HG03439 (cell line): ENCODE results near the gene PPP1R3G.
A peak's percentile ranks its signal among the peaks of the same experiment; 100 is the strongest.

Experiments
- ATAC-seq: cut with Tn5 transposase; IDR thresholded peaks from one replicate; pipeline ENCODE4 v1.9.1; 2021; ENCODE audit warnings: mild to moderate bottlenecking, moderate library complexity; ENCODE audit not compliant: unreplicated experiment

PPP1R3G gene

DNA sequence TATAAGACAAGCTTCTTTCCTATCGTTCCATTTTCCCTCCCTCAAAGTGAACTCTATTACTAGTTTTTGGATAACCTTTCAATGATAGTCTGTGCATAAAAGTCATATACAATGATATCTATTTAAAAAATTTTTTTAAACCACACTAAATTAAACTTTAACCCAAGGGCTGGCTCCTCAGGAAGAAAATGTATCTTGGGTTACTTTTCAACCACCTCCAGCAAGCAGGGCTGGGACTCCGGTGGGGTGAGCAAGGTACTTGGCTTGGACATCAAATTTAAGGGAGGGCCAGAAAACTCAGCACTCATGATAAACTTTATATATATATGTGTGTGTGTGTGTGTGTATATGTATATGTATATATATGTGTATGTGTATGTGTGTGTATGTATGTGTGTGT is 13.9 kb upstream of the PPP1R3G start:
- no peak for ATAC-seq

DNA sequence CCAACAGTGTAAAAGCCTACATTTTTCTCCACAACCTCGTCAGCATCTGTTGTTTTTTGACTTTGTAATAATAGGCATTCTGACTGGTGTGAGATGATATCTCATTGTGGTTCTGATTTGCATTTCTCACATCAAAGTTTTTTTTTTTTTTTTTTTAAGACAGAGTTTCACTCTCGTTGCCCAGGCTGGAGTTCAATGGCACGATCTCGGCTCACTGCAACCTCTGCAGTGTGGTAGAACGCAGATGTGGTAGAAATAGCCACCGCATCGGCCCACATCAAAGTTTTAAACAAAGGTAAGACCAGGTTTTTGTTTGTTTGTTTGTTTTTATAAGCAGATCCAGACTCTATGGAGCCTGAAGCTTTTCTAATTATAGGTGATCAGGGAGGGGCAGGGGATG is 12.7 kb upstream of the PPP1R3G start:
- ATAC-seq: no peak

DNA sequence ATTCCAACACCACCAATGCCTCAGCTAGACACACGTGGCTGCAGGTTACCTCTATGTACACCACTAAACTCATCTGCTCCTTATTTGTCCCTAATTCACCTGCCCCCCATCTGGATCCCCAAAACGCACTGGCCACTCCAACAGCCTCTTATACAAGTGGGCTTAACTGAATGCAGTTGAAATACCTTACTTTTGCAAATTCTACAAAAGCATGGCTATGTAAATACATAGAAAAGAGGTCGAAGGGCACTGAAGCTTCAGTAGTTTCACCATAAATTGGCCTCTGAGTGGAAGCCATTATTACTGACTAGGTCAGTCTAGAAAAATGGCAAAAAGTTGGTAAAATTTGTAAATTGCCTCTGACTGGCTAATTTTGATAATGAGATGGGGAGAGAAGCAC is 11.1 kb upstream of the PPP1R3G start:
- no peak for ATAC-seq

DNA sequence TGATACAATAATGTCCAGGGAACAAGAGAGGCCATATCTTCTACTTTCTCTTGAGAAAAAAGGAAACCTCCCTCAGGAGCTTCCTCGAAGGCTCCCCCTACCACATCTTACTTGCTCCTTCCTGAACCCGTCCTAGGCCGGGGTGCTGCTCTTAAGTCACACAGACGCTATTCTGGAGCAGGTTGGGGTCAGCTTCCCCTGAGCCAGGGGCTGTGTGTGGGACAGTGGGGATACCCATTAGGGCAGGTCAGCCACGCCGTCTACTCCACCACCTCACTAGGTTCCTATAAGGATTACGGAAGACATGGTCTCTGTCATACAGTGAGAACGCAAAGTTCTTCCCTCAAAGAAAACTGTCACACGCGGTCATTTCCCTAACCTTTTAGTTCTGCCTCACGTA is 8.2 kb upstream of the PPP1R3G start:
- no peak for ATAC-seq

DNA sequence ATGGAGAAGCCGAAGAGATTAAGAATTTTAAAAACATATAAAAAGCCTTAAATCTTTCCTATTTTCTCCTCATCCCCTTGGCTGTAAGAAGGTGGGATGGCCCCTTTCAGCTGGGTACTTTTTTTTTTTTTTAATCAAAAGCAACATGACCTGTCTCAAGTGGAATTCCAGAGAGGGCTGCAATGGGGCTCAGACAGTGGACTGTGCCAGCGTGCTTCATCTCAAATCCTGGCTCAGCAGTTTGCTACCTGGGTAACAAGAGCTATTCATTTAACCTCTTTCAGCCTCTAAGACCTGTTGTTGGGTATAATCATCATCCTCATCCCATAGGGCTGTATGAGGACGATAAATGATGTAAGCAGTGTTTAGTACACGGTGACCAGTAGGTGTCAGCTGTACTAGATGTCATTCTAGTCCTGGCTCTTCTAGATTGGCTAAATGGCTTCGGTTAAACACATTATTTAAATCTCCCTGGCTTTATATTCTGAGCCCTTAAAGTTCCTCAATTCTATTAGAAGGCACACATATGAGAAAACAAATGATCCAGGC is 6.9 kb upstream of the PPP1R3G start:
- ATAC-seq: peak; percentile 69

DNA sequence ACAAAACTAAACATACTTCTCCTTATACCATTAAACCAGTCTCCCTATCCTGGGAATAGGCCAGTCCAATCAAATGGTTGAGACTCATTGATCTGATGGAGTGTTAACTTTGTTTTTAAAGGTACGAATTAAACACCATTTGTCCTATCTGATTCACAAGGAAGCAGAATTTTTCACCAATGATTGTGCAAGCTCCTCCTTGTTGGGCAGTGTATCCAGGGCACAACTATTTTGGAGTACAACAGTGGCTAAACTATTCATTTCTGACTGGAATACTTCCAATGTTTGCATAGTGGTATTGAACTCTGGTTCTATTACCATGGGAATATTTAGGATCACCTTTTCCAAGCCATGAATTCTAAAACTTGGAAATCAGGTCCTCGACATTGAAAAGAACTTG is 5.4 kb upstream of the PPP1R3G start:
- no peak for ATAC-seq

DNA sequence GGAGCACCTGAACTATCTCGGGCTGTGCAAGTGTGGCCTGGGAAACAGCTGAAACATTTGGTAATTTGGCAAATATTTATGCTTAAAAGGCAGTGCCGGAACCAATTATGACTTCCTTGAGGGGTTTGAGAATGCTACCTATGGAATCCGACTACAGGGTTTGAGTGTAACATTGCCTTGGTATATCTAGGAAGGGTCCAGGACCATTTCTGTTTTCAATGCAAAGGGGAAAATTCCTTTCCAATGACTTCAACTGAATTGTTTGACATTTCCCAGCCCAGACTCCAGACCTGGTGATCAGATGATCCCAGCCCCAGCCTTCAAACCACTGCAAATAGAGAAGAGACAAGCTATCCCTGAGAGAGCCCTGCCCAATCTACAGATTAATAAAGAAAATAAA is 4.6 kb upstream of the PPP1R3G start:
- no peak for ATAC-seq

DNA sequence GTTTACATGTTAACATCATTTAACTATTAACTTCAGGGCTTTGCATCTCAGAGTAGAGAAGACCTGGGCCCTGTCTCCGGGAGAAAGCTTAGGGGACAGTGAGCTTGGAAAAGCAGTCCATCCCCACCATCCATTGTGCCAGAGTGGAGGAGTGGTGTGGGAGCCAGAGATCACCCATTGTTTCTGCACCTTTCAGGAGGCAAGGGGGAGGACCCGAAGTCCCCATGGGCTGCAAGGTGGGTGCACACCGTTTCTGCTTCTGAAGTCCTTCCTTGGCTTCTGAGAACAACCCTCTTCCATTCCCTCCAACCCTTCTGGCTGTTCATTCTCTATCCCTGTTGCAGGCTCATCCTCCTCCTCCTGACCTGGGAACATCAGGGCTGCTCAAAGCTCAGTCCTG is 4.0 kb upstream of the PPP1R3G start:
- ATAC-seq: no peak

DNA sequence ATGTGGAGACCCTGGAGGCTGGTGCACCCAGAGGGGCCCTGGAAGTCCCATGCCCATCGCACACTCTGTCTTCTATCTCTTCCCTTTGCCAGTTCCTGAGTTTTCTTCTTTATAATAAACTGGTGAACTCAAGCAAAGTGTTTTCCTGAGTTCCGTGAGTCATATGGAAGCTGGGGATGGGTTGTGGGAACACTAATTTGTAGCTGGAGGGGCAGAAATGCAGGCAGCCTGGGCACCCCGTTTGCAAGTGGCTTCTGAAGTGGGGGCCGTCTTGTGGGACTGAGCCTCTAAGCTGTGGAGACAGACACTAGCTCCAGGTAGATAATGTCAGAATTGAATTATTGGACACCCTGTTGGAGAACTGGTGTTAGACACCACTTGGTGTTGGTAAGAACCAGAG is 3.2 kb upstream of the PPP1R3G start:
- no peak for ATAC-seq

DNA sequence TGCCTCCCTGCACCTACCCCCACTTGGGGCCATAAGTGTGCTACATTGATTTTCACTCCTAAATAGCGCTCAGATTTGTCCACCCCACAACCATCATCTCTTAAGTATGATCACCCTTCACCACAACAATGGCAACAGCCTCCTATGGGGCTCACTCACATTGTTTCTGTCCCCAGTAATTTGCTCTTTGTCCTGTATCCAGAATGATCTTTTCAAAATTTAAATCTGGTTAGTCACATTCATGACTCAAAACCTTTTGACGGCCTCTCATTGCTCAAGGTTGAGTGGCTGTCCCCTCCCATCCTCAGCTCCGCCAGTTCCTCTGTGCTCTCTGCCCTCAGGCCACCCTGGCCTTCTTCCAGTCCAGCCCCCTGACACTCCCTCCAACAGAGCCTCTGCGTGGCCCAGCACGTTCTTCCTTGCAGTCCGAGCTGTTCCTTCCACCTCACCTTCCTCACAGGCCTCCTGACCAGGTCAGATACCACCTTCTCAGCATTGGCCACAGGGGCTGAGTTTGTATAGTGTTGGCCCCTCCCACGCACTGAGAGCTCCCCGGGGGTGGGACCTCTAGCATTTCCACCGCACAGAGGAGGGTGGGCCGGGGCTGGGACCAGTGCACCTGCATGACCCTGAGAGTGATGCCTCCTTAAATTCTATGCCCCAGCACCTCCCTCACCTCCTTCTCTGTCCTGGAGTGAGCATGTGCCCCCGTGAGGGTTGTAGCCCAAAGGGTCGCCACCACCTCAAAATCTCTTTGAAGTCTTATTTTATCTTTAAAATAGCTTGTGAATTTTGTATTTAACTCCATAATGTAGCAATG is 2.4 kb upstream of the PPP1R3G start:
- ATAC-seq: no peak

DNA sequence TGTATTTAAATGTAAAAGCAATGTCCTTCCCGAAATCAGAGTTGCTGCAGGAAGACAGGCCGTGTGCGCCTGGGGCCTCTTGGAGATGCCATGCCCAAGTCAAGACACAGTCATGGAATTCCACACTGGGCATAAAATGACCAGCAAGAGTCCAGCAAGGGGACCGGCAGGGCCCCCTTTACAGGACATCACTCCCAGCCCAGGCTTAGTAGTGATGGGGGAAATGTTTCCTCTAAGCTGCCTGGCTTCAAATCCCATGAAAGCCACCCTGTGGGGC is 1.9 kb upstream of the PPP1R3G start:
- ATAC-seq: no peak

DNA sequence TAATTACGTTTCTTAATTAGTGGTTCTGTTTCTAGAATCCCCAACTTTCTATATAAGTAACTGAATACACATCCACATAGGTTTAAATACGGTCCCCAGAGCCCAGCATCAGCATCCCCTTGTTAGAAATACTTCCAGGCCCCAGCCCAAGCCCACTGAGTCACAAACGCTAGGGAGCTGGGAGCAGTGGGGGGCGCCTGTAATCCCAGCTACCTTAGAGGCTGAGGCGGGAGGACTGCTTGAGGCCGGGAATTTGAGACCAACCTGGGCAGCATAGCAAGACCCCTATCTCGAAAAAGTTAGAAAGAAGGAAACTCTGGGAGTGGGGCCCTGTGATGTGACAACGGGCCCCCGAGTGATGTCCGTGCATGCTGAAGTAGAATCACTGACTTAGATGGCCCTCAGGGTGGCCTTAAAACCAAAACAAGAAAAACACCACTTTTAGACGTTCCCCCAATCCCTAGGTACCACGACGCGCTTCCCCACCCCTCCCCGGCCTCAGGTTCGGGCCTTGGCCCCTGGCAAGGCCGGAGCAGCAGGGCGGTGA is 1.3 kb upstream of the PPP1R3G start:
- ATAC-seq: no peak

DNA sequence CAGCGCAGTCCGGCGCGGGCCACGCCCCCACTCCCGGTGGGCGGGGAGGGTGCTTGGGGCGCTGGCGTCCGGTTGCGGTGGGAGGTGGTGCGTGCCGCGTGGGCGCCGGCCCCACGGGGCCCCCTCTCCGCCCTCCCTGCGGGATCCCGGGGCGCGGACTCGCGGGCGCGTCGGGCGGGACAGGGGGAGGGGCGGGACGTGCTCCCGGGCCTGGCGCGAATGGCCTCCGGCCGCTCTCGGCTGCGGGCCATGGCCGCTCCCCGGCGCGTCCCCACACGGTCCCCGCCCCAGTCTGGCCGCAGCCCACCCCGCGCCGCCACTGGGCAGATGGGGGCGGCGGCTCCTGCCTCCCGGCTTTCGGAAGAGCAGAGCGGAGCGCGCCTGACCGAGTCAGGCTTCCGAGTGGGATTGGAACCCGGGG is 771 bp upstream of the PPP1R3G start:
- peak; percentile 16 for ATAC-seq

DNA sequence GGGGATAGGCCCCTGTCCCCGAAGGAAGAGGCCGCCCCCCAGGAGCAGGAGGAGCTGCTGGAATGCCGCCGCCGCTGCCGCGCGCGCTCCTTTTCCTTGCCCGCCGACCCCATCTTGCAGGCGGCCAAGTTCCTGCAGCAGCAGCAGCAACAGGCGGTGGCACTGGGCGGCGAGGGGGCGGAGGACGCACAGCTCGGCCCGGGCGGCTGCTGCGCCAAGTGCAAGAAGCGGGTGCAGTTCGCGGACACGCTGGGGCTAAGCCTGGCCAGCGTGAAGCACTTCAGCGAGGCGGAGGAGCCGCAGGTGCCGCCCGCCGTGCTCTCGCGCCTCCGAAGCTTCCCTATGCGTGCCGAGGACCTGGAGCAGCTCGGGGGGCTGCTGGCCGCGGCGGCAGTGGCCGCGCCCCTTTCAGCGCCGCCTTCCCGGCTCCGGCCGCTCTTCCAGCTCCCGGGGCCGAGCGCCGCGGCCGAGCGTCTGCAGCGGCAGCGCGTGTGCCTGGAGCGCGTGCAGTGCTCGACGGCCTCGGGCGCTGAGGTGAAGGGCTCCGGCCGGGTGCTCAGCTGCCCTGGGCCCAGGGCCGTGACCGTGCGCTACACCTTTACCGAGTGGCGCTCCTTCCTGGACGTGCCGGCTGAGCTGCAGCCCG is 630 bp downstream of the PPP1R3G start:
- ATAC-seq: peak; percentile 42

DNA sequence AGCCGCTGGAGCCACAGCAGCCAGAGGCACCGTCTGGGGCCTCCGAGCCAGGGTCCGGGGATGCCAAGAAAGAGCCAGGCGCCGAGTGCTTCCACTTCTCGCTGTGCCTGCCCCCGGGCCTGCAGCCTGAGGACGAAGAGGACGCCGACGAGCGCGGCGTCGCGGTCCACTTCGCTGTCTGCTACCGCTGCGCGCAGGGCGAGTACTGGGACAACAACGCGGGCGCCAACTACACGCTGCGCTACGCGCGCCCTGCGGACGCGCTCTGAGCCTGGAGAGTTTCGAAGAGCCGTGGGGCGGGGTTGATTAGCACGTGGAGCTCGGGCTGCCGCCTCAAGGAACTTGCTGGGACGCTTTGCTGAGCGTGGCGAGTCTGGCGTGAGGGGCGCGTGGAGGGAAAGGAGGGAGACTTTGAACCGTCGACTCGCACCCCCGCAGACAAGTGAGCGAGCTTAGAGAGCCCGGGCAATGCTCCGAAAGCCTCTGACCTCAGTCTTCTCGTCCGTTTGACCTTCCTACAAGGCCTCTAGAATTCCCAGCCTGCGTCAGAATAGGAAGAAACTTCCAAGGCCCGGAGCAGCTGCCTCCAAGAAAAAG is 1.3 kb downstream of the PPP1R3G start:
- no peak for ATAC-seq

DNA sequence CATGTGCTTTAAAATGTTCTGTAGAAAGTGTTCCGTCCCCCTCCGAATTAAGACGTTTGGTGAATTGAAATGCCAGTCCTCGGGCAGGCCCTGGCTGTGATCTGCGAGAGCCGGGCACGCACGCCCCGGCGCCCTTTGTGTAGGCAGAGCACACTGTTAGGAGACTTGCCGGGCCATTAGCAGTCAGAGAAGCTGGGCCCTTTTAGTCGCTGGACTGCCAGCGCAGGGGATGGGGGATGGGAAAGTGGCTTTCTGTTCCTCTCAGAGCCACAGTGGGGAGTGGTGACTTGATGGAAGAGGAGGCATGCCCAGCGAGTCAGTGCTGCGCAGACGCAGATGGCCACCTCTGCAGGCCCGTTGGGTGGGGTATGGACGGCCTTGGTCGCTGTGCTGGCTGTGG is 2.2 kb downstream of the PPP1R3G start:
- no peak for ATAC-seq

DNA sequence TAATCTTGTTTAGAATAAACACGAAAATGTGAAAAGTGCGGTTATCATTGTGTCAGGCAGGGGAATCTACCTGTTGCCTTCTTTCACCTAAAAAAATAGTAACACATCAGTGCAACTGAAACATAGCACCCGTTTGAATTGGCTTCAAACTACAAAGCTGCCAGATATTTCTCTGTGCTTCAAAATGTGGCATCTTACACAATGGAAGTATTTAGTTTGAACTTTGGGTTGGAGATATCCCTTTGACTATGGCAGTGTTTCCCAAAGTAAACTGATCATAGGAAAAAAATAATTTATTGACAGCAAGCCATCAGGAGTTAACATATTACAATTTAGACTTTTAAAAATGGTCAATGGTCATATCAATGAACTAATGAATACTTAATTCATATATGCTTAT is 3.6 kb downstream of the PPP1R3G start:
- no peak for ATAC-seq

DNA sequence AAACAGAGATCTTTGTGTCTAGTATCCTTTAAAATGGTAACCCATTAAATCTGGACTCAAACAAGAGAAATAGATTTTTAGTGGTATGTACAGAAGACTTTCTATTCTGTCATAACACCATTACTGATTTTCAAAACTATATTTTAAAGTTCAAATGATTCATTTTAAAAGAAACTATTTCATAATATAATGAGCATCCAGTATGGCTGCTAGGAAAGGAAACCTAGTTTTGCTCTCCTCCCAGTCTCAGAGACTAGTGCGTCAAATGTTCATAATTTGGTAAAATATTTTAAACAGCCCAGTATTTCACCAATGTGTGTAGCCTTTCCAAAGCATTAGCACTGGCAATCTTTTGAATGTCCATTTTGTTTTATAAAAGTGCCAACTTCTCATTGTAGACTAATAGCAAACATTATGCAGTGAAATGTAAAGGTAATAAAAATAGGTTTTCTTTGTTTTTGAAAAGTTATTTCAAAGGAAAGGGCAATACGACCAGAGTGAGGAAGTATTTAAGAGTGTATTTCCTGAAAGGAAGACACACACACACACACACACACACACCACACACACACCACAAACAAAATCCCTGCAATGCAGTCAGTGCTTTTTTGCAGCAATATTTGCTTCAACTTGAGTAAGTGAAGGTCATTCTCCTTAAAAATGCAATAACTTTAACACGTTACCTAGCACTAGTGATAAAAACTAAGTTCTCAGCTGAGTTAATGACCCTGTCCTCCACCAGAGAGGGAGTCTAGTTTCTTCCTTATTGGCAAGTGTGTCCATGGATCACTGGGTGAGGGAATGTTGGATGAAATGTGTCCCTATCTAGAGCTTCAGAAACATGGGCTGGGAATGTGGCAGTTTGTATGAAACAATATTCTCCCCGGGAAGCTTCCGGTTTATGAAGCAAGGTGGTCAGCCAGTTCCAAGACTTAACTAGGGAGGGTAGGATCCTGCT is 4.6 kb downstream of the PPP1R3G start:
- ATAC-seq: no peak

DNA sequence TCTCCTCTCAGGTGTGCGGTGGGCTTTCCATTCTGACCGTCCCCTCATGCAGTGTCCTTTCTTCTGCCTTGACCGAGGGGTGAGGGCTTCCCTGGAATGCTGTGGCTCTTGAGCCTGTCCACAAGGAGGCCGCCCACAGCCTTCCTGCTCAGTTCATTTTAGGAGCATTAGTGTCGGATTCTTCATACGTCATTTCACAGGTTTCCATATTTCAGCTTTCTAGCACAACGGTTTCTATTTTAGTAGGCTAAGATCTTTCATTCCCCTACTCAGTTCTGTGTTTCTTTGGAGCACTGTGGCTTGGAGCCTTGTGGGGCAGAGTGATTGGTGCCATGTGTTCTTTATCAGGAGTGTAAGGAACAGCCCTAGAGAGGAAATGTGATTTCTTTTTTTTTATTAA is 5.5 kb downstream of the PPP1R3G start:
- no peak for ATAC-seq

DNA sequence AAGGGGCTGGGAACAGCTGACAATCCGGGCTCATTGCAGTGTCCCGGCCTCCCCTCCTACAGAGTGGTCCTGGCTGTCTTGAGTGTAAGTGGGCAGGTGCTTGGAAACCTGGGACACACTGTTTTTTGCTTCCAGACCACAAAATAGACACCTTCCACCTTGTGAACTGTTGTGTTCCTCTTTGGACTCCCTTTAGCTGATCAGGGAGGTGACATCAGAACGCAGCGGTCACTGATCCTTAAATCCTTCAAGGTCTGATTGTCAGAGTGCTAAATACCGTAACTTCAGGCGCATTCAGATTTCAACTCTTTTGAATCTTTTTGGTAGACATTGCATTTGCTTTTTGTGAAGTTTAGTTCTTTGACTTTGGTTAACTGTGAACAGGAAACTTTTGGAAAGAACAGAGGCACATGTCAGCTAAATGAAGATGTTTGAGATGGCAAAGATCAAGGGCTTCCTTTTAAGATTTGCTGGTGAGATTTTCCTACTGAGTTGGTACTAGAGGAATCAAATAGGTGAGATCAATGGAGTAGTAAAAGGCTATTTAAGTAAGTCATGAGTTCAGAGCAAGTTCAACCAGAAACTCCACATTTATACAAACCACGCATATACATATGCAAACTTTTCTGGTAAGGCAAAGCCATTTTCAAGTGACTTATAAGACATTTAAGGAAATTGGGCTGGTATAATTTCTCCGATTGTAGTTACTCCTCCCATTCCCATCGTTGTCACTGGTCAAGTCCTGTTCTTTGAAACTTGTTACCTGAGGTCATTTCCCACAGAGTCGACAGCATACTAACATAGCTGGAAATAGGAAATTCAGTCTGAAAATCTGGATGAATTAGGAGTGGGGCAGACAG is 6.3 kb downstream of the PPP1R3G start:
- no peak for ATAC-seq
